HEK293 (cell line): Measurements from ENCODE around the gene WDR38.

Experiments used
- CTCF ChIA-PET: fragments of 350-600 bp; formaldehyde crosslinking; extraction: SDS; loops from one replicate; lab custom pipeline; 2021; ENCODE audit warnings: antibody characterized with exemption; lab: Yijun Ruan, JAX
- POLR2A ChIA-PET: fragments of 300-600 bp; formaldehyde crosslinking; extraction: SDS; loops from one replicate; lab custom pipeline; 2020; ENCODE audit warnings: antibody characterized with exemption, inconsistent platforms; lab: Yijun Ruan, JAX
- H3K27ac ChIP-seq: fragments of 200-500 bp; sonication (Bioruptor generic); 2 replicates; pipeline ENCODE4 v1.5.1; 2014; ENCODE audit warnings: low read depth, low read length, control low read depth, inconsistent platforms; ENCODE audit errors: extremely low read depth
- H3K36me3 ChIP-seq, 2 experiments: fragments of 200-500 bp in 1 of 2; sonication (Bioruptor generic) in 1 of 2; 1 replicate in 1 of 2; 2 replicates in 1 of 2; pipeline ENCODE4 v1.5.1; 2014 to 2017; ENCODE audit warnings: inconsistent platforms in 2 of 2, low read length in 2 of 2; ENCODE audit not compliant: control insufficient read depth in 2 of 2, insufficient read depth in 1 of 2
- H3K4me1 ChIP-seq: fragments of 200-500 bp; sonication (Bioruptor generic); 2 replicates; pipeline ENCODE4 v1.5.1; 2014; ENCODE audit warnings: mild to moderate bottlenecking, low read length, inconsistent platforms; ENCODE audit not compliant: control insufficient read depth, insufficient read depth
- H3K4me3 ChIP-seq: 2 replicates; pipeline ENCODE4 v1.5.1; 2011; ENCODE audit warnings: low read depth, mild to moderate bottlenecking, control low read depth, low read length, moderate library complexity
- H3K9me3 ChIP-seq: fragments of 200-500 bp; sonication (Bioruptor generic); 2 replicates; pipeline ENCODE4 v1.5.1; 2014; ENCODE audit warnings: low read depth, low read length, inconsistent platforms; ENCODE audit not compliant: control insufficient read depth, insufficient read depth
- ATF2 ChIP-seq: fragments of 450-650 bp; formaldehyde crosslinking; IDR thresholded peaks from 2 replicates; pipeline ENCODE4 v1.5.1; 2016; ENCODE audit warnings: missing biosample characterization, missing genetic modification characterization, low read depth
- KLF8 ChIP-seq: fragments of 450-650 bp; formaldehyde crosslinking; IDR thresholded peaks from 2 replicates; pipeline ENCODE4 v1.5.1; 2016; ENCODE audit warnings: missing biosample characterization, missing genetic modification characterization
- PRDM10 ChIP-seq: fragments of 450-650 bp; formaldehyde crosslinking; IDR thresholded peaks from 2 replicates; pipeline ENCODE4 v1.5.1; 2016; ENCODE audit warnings: missing biosample characterization, missing genetic modification characterization
- SCRT1 ChIP-seq: fragments of 450-650 bp; formaldehyde crosslinking; IDR thresholded peaks from 2 replicates; pipeline ENCODE4 v1.5.1; 2016; ENCODE audit warnings: missing biosample characterization, missing genetic modification characterization, borderline replicate concordance
- SCRT2 ChIP-seq: fragments of 450-650 bp; formaldehyde crosslinking; IDR thresholded peaks from 2 replicates; pipeline ENCODE4 v1.5.1; 2016; ENCODE audit warnings: missing biosample characterization, missing genetic modification characterization
- ZIC2 ChIP-seq: fragments of 450-650 bp; formaldehyde crosslinking; IDR thresholded peaks from 2 replicates; pipeline ENCODE4 v1.5.1; 2016; ENCODE audit warnings: missing biosample characterization, missing genetic modification characterization
- ZNF133 ChIP-seq: fragments of 450-650 bp; formaldehyde crosslinking; IDR thresholded peaks from 2 replicates; pipeline ENCODE4 v1.5.1; 2016; ENCODE audit warnings: missing biosample characterization, missing genetic modification characterization
- ZNF175 ChIP-seq: fragments of 450-650 bp; formaldehyde crosslinking; IDR thresholded peaks from 2 replicates; pipeline ENCODE4 v1.5.1; 2016; ENCODE audit warnings: missing biosample characterization, missing genetic modification characterization
- ZNF311 ChIP-seq: fragments of 450-650 bp; formaldehyde crosslinking; IDR thresholded peaks from 2 replicates; pipeline ENCODE4 v1.5.1; 2017; ENCODE audit warnings: missing biosample characterization, missing genetic modification characterization, borderline replicate concordance
- ZNF394 ChIP-seq: fragments of 450-650 bp; formaldehyde crosslinking; IDR thresholded peaks from 2 replicates; pipeline ENCODE4 v1.5.1; 2016; ENCODE audit warnings: missing biosample characterization, missing genetic modification characterization, mild to moderate bottlenecking, moderate library complexity, borderline replicate concordance
- ZNF416 ChIP-seq: fragments of 450-650 bp; formaldehyde crosslinking; IDR thresholded peaks from 2 replicates; pipeline ENCODE4 v1.5.1; 2016; ENCODE audit warnings: missing biosample characterization, missing genetic modification characterization
- TF ChIP-seq, protein P1 (sequence below): fragments of 450-650 bp; formaldehyde crosslinking; IDR thresholded peaks from 2 replicates; pipeline ENCODE4; 2016; ENCODE audit warnings: missing biosample characterization, missing genetic modification characterization
- TF ChIP-seq, protein P2 (sequence below): fragments of 450-650 bp; formaldehyde crosslinking; IDR thresholded peaks from 2 replicates; pipeline ENCODE4 v1.5.1; 2017; ENCODE audit warnings: missing biosample characterization, mild to moderate bottlenecking, missing genetic modification characterization, moderate library complexity
- TF ChIP-seq, protein P3 (sequence below): fragments of 450-650 bp; formaldehyde crosslinking; IDR thresholded peaks from 2 replicates; pipeline ENCODE4 v1.5.1; 2016; ENCODE audit warnings: missing biosample characterization, missing genetic modification characterization

WDR38 gene

DNA sequence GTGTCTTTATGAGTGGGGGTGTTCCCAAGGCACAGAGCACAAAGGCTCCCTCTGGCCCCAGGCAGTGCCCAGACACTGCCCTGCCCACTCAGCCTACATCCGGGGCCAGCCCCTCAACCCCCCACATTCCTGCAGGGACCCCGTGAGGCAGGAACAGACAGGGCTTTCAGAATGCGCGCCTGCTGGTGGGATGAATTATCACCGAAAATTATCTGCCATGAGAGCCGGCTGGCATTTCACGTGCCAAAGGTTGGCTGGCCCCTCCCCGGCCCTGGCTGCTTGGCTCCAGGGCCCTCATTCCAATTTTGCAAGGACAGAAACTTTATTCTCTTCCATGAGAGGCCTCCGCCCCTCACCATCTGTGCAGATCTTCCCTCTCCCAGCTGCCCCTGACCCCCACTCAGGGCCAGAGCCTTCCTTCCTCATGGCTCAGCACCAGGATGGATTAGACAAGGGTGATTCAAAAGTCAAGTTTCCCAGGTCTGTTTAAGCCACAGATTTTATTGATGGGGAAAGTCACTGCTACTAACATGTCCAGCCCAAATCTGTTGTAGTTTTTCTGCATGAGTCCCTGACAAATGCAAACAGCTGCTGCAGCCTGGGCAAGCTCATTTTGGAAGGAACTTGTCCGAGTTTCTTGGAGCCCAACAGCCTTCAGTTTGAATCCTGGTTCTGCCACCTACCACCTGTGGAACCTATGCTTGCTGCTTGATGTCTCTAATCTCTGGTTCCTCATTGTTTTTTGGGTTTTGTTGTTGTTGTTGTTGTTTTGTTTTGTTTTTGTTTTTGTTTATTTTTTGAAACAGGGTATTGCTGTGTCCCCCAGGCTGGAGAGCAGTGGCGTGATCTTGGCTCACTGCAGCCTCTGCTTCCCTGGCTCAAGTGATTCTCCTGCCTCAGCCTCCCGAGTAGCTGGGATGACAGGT, 32.3 kb upstream of the WDR38 start:
- H3K36me3 ChIP-seq: no peaks in the 10 kb centered on the region
- H3K4me1 ChIP-seq: no peaks in the 10 kb centered on the region
- CTCF ChIA-PET: interaction anchor here (0.6 to 5.6 kb wide), 5 partner anchors 10 to 48 kb away, joined by 4 to 43 read pairs (median 5); partner anchors contain the start of genes NR6A1 and OLFML2A
- no peaks in the 10 kb centered on the region for H3K9me3 ChIP-seq
- no peak overlapping the region for H3K27ac ChIP-seq
- TF ChIP-seq, protein P1, sequence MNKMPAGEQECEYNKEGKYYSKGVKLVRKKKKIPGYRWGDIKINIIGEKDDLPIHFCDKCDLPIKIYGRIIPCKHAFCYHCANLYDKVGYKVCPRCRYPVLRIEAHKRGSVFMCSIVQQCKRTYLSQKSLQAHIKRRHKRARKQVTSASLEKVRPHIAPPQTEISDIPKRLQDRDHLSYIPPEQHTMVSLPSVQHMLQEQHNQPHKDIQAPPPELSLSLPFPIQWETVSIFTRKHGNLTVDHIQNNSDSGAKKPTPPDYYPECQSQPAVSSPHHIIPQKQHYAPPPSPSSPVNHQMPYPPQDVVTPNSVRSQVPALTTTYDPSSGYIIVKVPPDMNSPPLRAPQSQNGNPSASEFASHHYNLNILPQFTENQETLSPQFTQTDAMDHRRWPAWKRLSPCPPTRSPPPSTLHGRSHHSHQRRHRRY: no peak
- TF ChIP-seq ZNF416 (tag by site-specific recombination) (no peak), PRDM10 (tag by site-specific recombination) (peak; percentile 57; the same call in 1 of the 2 replicates), ZNF311 (no peak), ZNF394 (no peak), SCRT1 (tag by site-specific recombination) (peak; percentile 46; the same call in 1 of the 2 replicates), ZNF175 (no peak), ZIC2 (tag by site-specific recombination) (no peak), KLF8 (no peak), ATF2 (no peak), SCRT2 (tag by site-specific recombination) (peak; percentile 66), ZNF133 (no peak)
- TF ChIP-seq, protein P2, sequence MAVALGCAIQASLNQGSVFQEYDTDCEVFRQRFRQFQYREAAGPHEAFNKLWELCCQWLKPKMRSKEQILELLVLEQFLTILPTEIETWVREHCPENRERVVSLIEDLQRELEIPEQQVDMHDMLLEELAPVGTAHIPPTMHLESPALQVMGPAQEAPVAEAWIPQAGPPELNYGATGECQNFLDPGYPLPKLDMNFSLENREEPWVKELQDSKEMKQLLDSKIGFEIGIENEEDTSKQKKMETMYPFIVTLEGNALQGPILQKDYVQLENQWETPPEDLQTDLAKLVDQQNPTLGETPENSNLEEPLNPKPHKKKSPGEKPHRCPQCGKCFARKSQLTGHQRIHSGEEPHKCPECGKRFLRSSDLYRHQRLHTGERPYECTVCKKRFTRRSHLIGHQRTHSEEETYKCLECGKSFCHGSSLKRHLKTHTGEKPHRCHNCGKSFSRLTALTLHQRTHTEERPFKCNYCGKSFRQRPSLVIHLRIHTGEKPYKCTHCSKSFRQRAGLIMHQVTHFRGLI: peak; percentile 97
- TF ChIP-seq, protein P3, sequence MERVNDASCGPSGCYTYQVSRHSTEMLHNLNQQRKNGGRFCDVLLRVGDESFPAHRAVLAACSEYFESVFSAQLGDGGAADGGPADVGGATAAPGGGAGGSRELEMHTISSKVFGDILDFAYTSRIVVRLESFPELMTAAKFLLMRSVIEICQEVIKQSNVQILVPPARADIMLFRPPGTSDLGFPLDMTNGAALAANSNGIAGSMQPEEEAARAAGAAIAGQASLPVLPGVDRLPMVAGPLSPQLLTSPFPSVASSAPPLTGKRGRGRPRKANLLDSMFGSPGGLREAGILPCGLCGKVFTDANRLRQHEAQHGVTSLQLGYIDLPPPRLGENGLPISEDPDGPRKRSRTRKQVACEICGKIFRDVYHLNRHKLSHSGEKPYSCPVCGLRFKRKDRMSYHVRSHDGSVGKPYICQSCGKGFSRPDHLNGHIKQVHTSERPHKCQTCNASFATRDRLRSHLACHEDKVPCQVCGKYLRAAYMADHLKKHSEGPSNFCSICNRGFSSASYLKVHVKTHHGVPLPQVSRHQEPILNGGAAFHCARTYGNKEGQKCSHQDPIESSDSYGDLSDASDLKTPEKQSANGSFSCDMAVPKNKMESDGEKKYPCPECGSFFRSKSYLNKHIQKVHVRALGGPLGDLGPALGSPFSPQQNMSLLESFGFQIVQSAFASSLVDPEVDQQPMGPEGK (tag by site-specific recombination): no peak
- POLR2A ChIA-PET: no interaction called here
- H3K4me3 ChIP-seq: no peak overlapping the region
